Neural crest cell (in vitro differentiated cells): ENCODE measurements around the gene DCUN1D4. TPM values are rescaled to one million over a fixed set of nuclear protein-coding genes. Genes with fewer than 3 reads are reported as not detected.
"Not testable (repeated sequence)": the region's sequence is repeated elsewhere in the genome, so short reads cannot be mapped to it uniquely, and the experiment has no call there.

Experiments
- DNase-seq: peaks from one replicate; pipeline ENCODE4 v3.0.0; 2021; ENCODE audit warnings: low read depth, mixed read lengths, low spot score
- H3K27ac Mint-ChIP-seq: one replicate; pipeline ENCODE4 v1.8.0; 2021; ENCODE audit warnings: mild to moderate bottlenecking, mixed read lengths; ENCODE audit not compliant: unreplicated experiment
- H3K27me3 Mint-ChIP-seq: 2 replicates; pipeline ENCODE4 v1.8.0; 2021; ENCODE audit warnings: low read depth, mild to moderate bottlenecking, mixed read lengths
- H3K36me3 Mint-ChIP-seq: 2 replicates; pipeline ENCODE4 v1.8.0; 2021; ENCODE audit warnings: low read depth, mild to moderate bottlenecking, mixed read lengths
- H3K4me1 Mint-ChIP-seq: 2 replicates; pipeline ENCODE4 v1.8.0; 2021; ENCODE audit warnings: mixed read lengths
- H3K4me3 Mint-ChIP-seq: one replicate; pipeline ENCODE4 v1.8.0; 2021; ENCODE audit warnings: mild to moderate bottlenecking, mixed read lengths
- H3K9me3 Mint-ChIP-seq: 2 replicates; pipeline ENCODE4 v1.8.0; 2021; ENCODE audit warnings: mixed read lengths
- CTCF ChIP-seq: fragments of 200-600 bp; sonication (generic); conservative IDR thresholded peaks from 2 replicates; pipeline ENCODE4 v1.5.0; 2021; ENCODE audit warnings: antibody characterized with exemption, mild to moderate bottlenecking
- total RNA-seq: library from RNA; stranded (reverse); gene quantifications from 2 replicates; pipeline ENCODE4 v1.2.1, GENCODE V29; 2021

Gene DCUN1D4
- total RNA-seq, 1 donor from 2014 or later, result 69.0 TPM

DNA sequence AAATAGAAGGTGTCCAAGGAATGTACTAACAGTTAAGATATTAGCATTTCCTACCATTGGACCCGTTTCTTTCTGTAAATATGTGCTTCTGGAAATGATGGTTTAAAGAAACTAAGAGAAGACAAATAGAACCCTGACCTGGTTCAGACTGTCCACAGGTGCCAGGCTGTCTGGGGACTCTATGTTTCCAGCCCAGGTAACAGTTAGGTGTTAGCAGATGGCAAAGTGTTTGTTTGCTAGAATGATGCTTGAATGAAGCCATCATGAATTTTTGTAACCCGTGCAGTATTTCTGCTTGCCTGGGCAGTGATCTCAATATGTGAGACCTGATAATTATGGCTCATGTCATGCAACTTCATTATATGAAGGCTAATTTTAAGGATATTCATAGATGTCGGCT is 89.7 kb downstream of the DCUN1D4 start:
- DNase-seq, result no peak
- Mint-ChIP-seq H3K4me3 (no peak overlapping the region), H3K9me3 (no peaks in the 10 kb centered on the region), H3K4me1 (no peaks in the 10 kb centered on the region), H3K27ac (no peak overlapping the region), H3K36me3 (no peaks in the 10 kb centered on the region), H3K27me3 (peaks cover 13% of the 10 kb centered on the region)
- TF ChIP-seq CTCF, result no peak

DNA sequence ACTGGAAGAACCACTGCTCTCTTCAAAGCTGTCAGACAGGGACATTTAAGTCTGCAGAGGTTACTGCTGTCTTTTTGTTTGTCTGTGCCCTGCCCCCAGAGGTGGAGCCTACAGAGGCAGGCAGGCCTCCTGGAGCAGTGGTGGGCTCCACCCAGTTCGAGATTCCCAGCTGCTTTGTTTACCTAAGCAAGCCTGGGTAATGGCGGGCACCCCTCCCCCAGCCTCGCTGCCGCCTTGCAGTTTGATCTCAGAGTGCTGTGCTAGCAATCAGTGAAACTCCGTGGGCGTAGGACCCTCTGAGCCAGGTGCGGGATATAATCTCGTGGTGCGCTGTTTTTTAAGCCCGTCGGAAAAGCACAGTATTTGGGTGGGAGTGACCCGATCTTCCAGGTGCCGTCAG is 97.5 kb downstream of the DCUN1D4 start:
- not testable (repeated sequence) for H3K9me3 Mint-ChIP-seq, H3K4me1 Mint-ChIP-seq, H3K4me3 Mint-ChIP-seq, H3K27me3 Mint-ChIP-seq, H3K27ac Mint-ChIP-seq, DNase-seq, H3K36me3 Mint-ChIP-seq

GRCh38 chr4:51942108-51942832 is 99.3 kb downstream of the DCUN1D4 start:
- Mint-ChIP-seq H3K27ac (no peak overlapping the region), H3K27me3 (no peaks in the 10 kb centered on the region), H3K4me1 (no peaks in the 10 kb centered on the region)

GRCh38 chr4:51942833-51943215 is 99.9 kb downstream of the DCUN1D4 start:
- no peak for DNase-seq
- H3K36me3 Mint-ChIP-seq, result no peaks in the 10 kb centered on the region
- no peak for TF ChIP-seq CTCF
- no peak overlapping the region for H3K4me3 Mint-ChIP-seq
- peaks cover 4% of the 10 kb centered on the region for H3K9me3 Mint-ChIP-seq
- no peak overlapping the region for H3K27ac Mint-ChIP-seq
- no peaks in the 10 kb centered on the region for H3K4me1 Mint-ChIP-seq
- H3K27me3 Mint-ChIP-seq, result no peaks in the 10 kb centered on the region

More at GRCh38 chr4:51942108-51942832, 99.3 kb downstream of the DCUN1D4 start:
- Mint-ChIP-seq H3K4me3 (no peak overlapping the region), H3K9me3 (peaks cover 4% of the 10 kb centered on the region), H3K36me3 (no peaks in the 10 kb centered on the region)
- DNase-seq, result no peak
- no peak for TF ChIP-seq CTCF

DNA sequence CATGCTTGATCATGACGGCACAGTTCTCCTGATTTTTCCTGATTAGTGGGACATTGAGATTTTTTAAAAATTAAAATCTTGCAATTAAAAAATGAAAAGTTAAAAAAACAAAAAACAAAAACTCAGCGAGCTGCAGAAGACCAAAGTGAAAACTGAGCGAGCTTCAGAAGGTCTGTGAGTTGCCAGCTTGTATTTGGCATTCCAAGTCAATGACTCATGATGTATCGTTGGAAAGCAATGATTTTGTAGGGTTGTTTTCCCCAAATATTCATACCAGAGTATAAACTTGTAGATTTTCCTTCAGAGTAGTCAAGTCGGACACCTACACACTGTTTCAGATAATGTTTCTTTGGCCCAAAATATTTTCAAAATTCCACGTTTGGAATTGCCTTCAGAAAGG is 100.3 kb downstream of the DCUN1D4 start:
- Mint-ChIP-seq H3K36me3 (no peaks in the 10 kb centered on the region), H3K27me3 (no peaks in the 10 kb centered on the region), H3K4me1 (no peaks in the 10 kb centered on the region), H3K27ac (no peak overlapping the region), H3K9me3 (peaks cover 4% of the 10 kb centered on the region), H3K4me3 (no peak overlapping the region)
- TF ChIP-seq CTCF, result no peak
- no peak for DNase-seq

GRCh38 chr4:51958199-51958968 is 115.4 kb downstream of the DCUN1D4 start:
- peaks cover 2% of the 10 kb centered on the region for H3K27me3 Mint-ChIP-seq
- H3K27ac Mint-ChIP-seq, result no peak overlapping the region
- no peaks in the 10 kb centered on the region for H3K9me3 Mint-ChIP-seq
- no peak for DNase-seq
- H3K36me3 Mint-ChIP-seq, result no peaks in the 10 kb centered on the region
- no peak for TF ChIP-seq CTCF
- no peak overlapping the region for H3K4me3 Mint-ChIP-seq
- no peaks in the 10 kb centered on the region for H3K4me1 Mint-ChIP-seq
